ENCODE measurements around the gene SH2D2A.

DNA sequence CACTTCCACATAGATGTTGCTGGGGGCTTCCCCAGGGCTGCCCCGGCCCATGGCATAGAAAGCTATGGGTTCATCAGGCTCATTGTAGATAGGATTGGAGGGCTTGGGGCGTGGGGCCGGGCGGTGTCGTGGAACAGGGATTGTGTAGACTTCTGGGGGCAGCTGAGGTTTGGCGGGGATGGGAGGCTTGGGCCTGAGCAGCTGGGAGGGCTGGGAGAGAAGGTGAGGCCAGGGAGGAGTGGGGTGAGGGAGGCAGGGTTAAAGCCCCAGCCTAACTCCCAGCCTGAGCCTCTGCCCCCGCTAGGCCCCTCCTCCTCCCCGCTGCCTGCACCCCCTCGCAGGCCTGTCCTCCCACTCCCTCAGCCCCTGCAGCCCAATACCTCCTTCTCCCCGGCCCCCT is 7.4 kb downstream of the SH2D2A start:
- TF ChIP-seq SPI1 (IDR thresholded peaks at IDR 0.05; ENCODE audit: low read depth, low read length) (no peak), POLR2AphosphoS5 (IDR thresholded peaks at IDR 0.05; ENCODE audit: low read depth, low read length) (no peak), POLR2A (IDR thresholded peaks at IDR 0.05; ENCODE audit: low read depth, low read length) (no peak), TAF1 (IDR thresholded peaks at IDR 0.05; ENCODE audit: low read depth, low read length) (no peak), PAX5 (IDR thresholded peaks at IDR 0.05; ENCODE audit: insufficient read depth, low read length, severe bottlenecking) (no peak)
